Kidney (tissue), 14 donors: Measurements from ENCODE around the gene PLEK. TPM values are rescaled to one million over a fixed set of nuclear protein-coding genes. Genes with fewer than 3 reads are reported as not detected.

Experiments
- DNase-seq, 5 donors: peaks; one replicate each; pipeline ENCODE4 v3.0.0-alpha.2; 2013 to 2020
- FAIRE-seq: peaks from 2 replicates; lab custom pipeline; 2012; peaks lifted over from hg19 to GRCh38; lab: Jason Lieb, UNC
- H3K27ac ChIP-seq, 2 donors: one replicate each; pipeline ENCODE4 v1.7.0; 2013; ENCODE audit warnings: low read depth in 2 of 2, low read length in 2 of 2, inconsistent platforms in 1 of 2
- H3K27me3 ChIP-seq: one replicate; pipeline ENCODE4 v1.7.1; 2013; ENCODE audit warnings: low read length, inconsistent platforms; ENCODE audit not compliant: control insufficient read depth, insufficient read depth
- H3K36me3 ChIP-seq, 3 donors: one replicate each; pipeline versions ENCODE4 v1.7.0 to v1.7.1; 2013; ENCODE audit warnings: low read length in 3 of 3, control low read depth in 1 of 3, inconsistent platforms in 1 of 3; ENCODE audit not compliant: insufficient read depth in 3 of 3, control insufficient read depth in 2 of 3
- H3K4me1 ChIP-seq, 3 donors: one replicate each; pipeline versions ENCODE4 v1.7.0 to v1.7.1; 2013; ENCODE audit warnings: low read length in 3 of 3, inconsistent platforms in 1 of 3, low read depth in 1 of 3; ENCODE audit not compliant: control insufficient read depth in 2 of 3, insufficient read depth in 2 of 3
- H3K4me3 ChIP-seq, 3 donors: one replicate each; pipeline versions ENCODE4 v1.7.0 to v1.8.1; 2013; ENCODE audit warnings: low read length in 3 of 3, control low read depth in 1 of 3, inconsistent platforms in 1 of 3
- H3K9ac ChIP-seq, 3 donors: one replicate each; pipeline versions ENCODE4 v1.7.0 to v1.7.1; 2013; ENCODE audit warnings: low read length in 3 of 3, control low read depth in 1 of 3, inconsistent platforms in 1 of 3
- H3K9me3 ChIP-seq, 3 donors: one replicate each; pipeline versions ENCODE4 v1.7.0 to v1.7.1; 2013; ENCODE audit warnings: low read length in 3 of 3, control low read depth in 1 of 3, inconsistent platforms in 1 of 3; ENCODE audit not compliant: control insufficient read depth in 2 of 3, insufficient read depth in 1 of 3
- intact Hi-C: fragments of 100-400 bp; cut with DNase I; formaldehyde crosslinking; loops from one replicate; pipeline ENCODE4 v1.11.1; 2022
- polyA plus RNA-seq: library from polyadenylated mRNA; stranded (reverse); fragments of 350-450 nt; fragmentation: Illumina TruSeq; extraction: RNeasy Lipid Tissue Mini Kit (QIAGEN cat#74804); gene quantifications from one replicate; pipeline ENCODE4 v1.2.3, GENCODE V29; 2014; ENCODE audit warnings: low read depth, low replicate concordance; ENCODE audit not compliant: insufficient read depth
- total RNA-seq: library from RNA; stranded (reverse); fragmentation: NEBNext Ultra II Directional; extraction: Animal tissue kit (Norgen Biotek cat#: 25700); gene quantifications from one replicate; pipeline ENCODE4 v1.2.1, GENCODE V29; 2021
- TF ChIP-seq, protein P1 (sequence below): IDR thresholded peaks from 3 replicates; pipeline ENCODE4 v1.5.1; 2012; ENCODE audit warnings: mild to moderate bottlenecking, moderate library complexity, borderline replicate concordance; ENCODE audit not compliant: insufficient read depth; ENCODE audit errors: extremely low read depth
- donor health status: control.
- donor health status: control.
- donor health status: control.
- donor health status: control.
- donor health status: control.
- donor health status: DM: yes; HTN: yes; CAD: no.
- donor health status: Normal renal cell carcinoma (clear cell type).

Gene PLEK
- total and polyA plus RNA-seq, 2 donors from 2014 or later, result 2.8 to 17.3 TPM

DNA sequence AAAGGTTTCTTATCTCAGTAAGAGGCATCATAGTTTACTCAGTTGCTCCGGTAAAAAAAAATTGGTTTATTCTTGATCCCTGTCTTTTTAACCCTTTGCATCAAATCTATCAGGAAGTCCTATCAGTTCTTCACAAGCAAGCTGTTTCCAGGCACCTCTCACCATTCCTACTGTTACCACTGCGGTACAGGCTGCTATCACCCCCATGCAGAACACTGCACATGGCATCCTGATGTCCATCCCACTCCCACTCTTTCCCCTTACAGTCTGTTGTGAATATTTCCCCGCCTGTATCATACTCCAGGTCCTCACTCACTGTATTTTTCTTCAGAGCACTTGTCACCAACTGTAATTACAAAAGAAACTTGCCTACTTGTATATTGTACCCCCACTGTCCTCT, 40.0 kb upstream of the PLEK start:
- Histone ChIP-seq H3K4me3 (no peak overlapping the region), H3K9me3 (no peaks in the 10 kb centered on the region), H3K27ac (no peak overlapping the region), H3K36me3 (no peaks in the 10 kb centered on the region), H3K4me1 (peaks cover 0 to 2% (median 0%) of the 10 kb centered on the region in 3 donors), H3K27me3 (no peaks in the 10 kb centered on the region), H3K9ac (no peak overlapping the region)
- no peak for FAIRE-seq
- no peak for DNase-seq
- TF ChIP-seq, protein P1, sequence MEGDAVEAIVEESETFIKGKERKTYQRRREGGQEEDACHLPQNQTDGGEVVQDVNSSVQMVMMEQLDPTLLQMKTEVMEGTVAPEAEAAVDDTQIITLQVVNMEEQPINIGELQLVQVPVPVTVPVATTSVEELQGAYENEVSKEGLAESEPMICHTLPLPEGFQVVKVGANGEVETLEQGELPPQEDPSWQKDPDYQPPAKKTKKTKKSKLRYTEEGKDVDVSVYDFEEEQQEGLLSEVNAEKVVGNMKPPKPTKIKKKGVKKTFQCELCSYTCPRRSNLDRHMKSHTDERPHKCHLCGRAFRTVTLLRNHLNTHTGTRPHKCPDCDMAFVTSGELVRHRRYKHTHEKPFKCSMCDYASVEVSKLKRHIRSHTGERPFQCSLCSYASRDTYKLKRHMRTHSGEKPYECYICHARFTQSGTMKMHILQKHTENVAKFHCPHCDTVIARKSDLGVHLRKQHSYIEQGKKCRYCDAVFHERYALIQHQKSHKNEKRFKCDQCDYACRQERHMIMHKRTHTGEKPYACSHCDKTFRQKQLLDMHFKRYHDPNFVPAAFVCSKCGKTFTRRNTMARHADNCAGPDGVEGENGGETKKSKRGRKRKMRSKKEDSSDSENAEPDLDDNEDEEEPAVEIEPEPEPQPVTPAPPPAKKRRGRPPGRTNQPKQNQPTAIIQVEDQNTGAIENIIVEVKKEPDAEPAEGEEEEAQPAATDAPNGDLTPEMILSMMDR, result no peak
- intact Hi-C loops, result no loop called here

GRCh38 chr2:68328901-68329300, 36.2 kb upstream of the PLEK start:
- DNase-seq, result no peak
- no peaks in the 10 kb centered on the region for H3K36me3 ChIP-seq
- H3K4me1 ChIP-seq, result no peaks in the 10 kb centered on the region
- H3K9ac ChIP-seq, result no peak overlapping the region
- TF ChIP-seq, protein P1, result no peak
- no peaks in the 10 kb centered on the region for H3K9me3 ChIP-seq
- no peaks in the 10 kb centered on the region for H3K27me3 ChIP-seq
- intact Hi-C loops, result no loop called here
- H3K27ac ChIP-seq, result no peak overlapping the region
- no peak for FAIRE-seq
- no peak overlapping the region for H3K4me3 ChIP-seq

DNA sequence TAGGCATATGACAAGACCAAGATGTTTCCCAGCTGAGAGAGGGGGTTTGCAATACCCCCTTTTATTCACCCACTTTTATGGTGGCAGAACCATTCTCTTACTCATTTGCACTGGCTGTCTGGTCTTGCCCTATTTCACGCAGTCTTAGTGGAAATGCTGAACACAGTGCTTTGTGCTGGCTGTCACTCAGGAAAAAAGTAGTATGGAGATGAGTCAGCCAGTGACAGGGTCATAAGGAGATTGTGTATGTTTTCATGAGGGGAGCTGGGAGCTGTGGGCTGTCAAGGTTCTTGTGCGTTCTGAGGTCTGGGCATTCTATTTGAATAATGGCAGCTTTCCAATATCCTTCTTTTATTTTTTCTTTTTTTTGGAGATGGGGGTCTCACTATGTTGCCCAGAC, 34.4 kb upstream of the PLEK start:
- DNase-seq, result no peak
- Histone ChIP-seq H3K4me1 (no peaks in the 10 kb centered on the region), H3K9ac (no peak overlapping the region), H3K27me3 (no peaks in the 10 kb centered on the region), H3K27ac (no peak overlapping the region), H3K4me3 (no peak overlapping the region), H3K9me3 (no peaks in the 10 kb centered on the region), H3K36me3 (no peaks in the 10 kb centered on the region)
- TF ChIP-seq, protein P1, result no peak
- intact Hi-C loops, result no loop called here
- no peak for FAIRE-seq

DNA sequence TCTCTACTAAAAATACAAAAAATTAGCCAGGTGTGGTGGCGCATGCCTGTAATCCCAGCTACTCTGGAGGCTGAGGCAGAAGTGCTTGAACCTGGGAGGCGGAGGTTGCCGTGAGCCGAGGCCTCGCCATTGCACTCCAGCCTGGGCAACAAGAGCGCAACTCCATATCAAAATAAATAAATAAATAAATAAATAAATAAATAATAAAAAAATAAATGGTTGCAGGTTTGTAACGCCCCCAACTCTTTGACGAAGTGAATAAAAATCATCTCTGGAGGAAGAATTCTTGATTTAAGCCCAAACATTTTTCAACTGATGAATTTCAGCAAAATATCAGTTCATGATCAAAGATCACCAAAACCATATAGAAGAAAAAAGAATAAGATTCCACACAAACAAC, 32.1 kb upstream of the PLEK start:
- H3K36me3 ChIP-seq, result no peaks in the 10 kb centered on the region
- FAIRE-seq (no peak), DNase-seq (no peak)
- no peak overlapping the region for H3K4me3 ChIP-seq
- intact Hi-C loops, result no loop called here
- peaks cover 0 to 3% (median 0%) of the 10 kb centered on the region in 3 donors for H3K9me3 ChIP-seq
- H3K9ac ChIP-seq, result no peak overlapping the region
- no peaks in the 10 kb centered on the region for H3K27me3 ChIP-seq
- no peaks in the 10 kb centered on the region for H3K4me1 ChIP-seq
- TF ChIP-seq, protein P1, result no peak
- H3K27ac ChIP-seq, result no peak overlapping the region
